C4-2B (cell line): ENCODE results near the gene NADK2.

Experiments used
- CTCF ChIP-seq: fragments of 450-650 bp; conservative IDR thresholded peaks from 2 replicates; pipeline ENCODE4 v1.5.1; 2017; ENCODE audit warnings: mild to moderate bottlenecking
- ZFX ChIP-seq: fragments of 450-650 bp; IDR thresholded peaks from 2 replicates; pipeline ENCODE4 v1.6.1; 2017

- TF ChIP-seq CTCF: no peak
- no peak for TF ChIP-seq ZFX
These were observed 35.1 kb upstream of the NADK2 start for GRCh38 chr5:36276864-36277263.
